Hepatocyte (in vitro differentiated cells): ENCODE measurements around the gene ULK4. TPM values are rescaled to one million over a fixed set of nuclear protein-coding genes. Genes with fewer than 3 reads are reported as not detected.

Experiments
- DNase-seq: peaks from one replicate; pipeline ENCODE4 v3.0.0-alpha.2; 2016; ENCODE audit warnings: low spot score
- H2AFZ ChIP-seq: fragments of 200-600 bp; sonication (generic); 2 replicates; pipeline ENCODE4 v1.6.0; 2016; ENCODE audit warnings: antibody characterized with exemption, mild to moderate bottlenecking
- H3K27ac ChIP-seq: fragments of 200-600 bp; sonication (generic); 2 replicates; pipeline ENCODE4 v1.5.1; 2016; ENCODE audit warnings: mild to moderate bottlenecking
- H3K27me3 ChIP-seq: fragments of 200-600 bp; sonication (generic); 2 replicates; pipeline ENCODE4 v1.6.1; 2016
- H3K36me3 ChIP-seq: fragments of 200-600 bp; sonication (generic); replicated peaks from 2 replicates; pipeline ENCODE4 v1.5.1; 2016; ENCODE audit warnings: low read depth; ENCODE audit not compliant: insufficient read depth
- H3K4me1 ChIP-seq: fragments of 200-600 bp; sonication (generic); 2 replicates; pipeline ENCODE4 v1.5.1; 2016; ENCODE audit warnings: mild to moderate bottlenecking, moderate library complexity; ENCODE audit not compliant: insufficient read depth
- H3K4me2 ChIP-seq: fragments of 200-600 bp; sonication (generic); 2 replicates; pipeline ENCODE4 v1.6.0; 2016
- H3K4me3 ChIP-seq: fragments of 200-600 bp; sonication (generic); 2 replicates; pipeline ENCODE4 v1.5.1; 2016; ENCODE audit warnings: mild to moderate bottlenecking
- H3K79me2 ChIP-seq: fragments of 200-600 bp; sonication (generic); 2 replicates; pipeline ENCODE4 v1.6.0; 2017; ENCODE audit warnings: mild to moderate bottlenecking
- H3K9me2 ChIP-seq: fragments of 200-600 bp; sonication (generic); replicated peaks from 2 replicates; pipeline ENCODE4 v1.6.0; 2017; ENCODE audit warnings: mild to moderate bottlenecking; ENCODE audit not compliant: insufficient read depth
- H3K9me3 ChIP-seq: fragments of 200-600 bp; sonication (generic); 2 replicates; pipeline ENCODE4 v1.5.1; 2016; ENCODE audit warnings: low read depth, mild to moderate bottlenecking
- H4K20me1 ChIP-seq: fragments of 200-600 bp; sonication (generic); 2 replicates; pipeline ENCODE4 v1.6.0; 2016; ENCODE audit warnings: mild to moderate bottlenecking; ENCODE audit not compliant: insufficient read depth, poor library complexity, severe bottlenecking
- EZH2 ChIP-seq: fragments of 200-600 bp; sonication (generic); IDR thresholded peaks from 2 replicates; pipeline ENCODE4 v1.6.1; 2016; ENCODE audit warnings: antibody characterized with exemption, mild to moderate bottlenecking, borderline replicate concordance
- EZH2phosphoT487 ChIP-seq: fragments of 200-600 bp; sonication (generic); IDR thresholded peaks from one replicate; pipeline ENCODE4 v1.6.1; 2018; ENCODE audit warnings: antibody characterized with exemption, mild to moderate bottlenecking, low read depth, moderate library complexity; ENCODE audit not compliant: unreplicated experiment, severe bottlenecking
- WGBS: methylation state at CpG from one replicate; pipeline ENCODE4 v1.1.6; 2016; ENCODE audit warnings: low lambda C conversion rate; ENCODE audit errors: missing lambda C conversion rate; 5-methylcytosine and 5-hydroxymethylcytosine counted together
- polyA plus RNA-seq: library from polyadenylated mRNA; unstranded; fragments of >200 nt; fragmentation: Nextera tagmentation; extraction: Ambion mirVana; gene quantifications from 2 replicates; pipeline ENCODE4 v1.2.1, GENCODE V29; 2016
- total RNA-seq: library from RNA; depleted of rRNA; stranded (reverse); fragments of >200 nt; gene quantifications from 2 replicates; pipeline ENCODE4 v1.2.3, GENCODE V29; 2014
- TF ChIP-seq, protein P1 (sequence below): fragments of 200-600 bp; sonication (generic); IDR thresholded peaks from 2 replicates; pipeline ENCODE4 v1.5.1; 2016; ENCODE audit warnings: antibody characterized with exemption, mild to moderate bottlenecking; ENCODE audit not compliant: poor library complexity

Gene ULK4
- total and polyA plus RNA-seq, 2 experiments from 2014 or later: 3.8 to 9.1 TPM

GRCh38 chr3:41999909-42000308, 38.0 kb upstream of the ULK4 start:
- DNase-seq: no peak

GRCh38 chr3:41997702-41998550, 36.0 kb upstream of the ULK4 start:
- Histone ChIP-seq H3K4me2 (no peak overlapping the region), H3K79me2 (no peaks in the 10 kb centered on the region), H3K4me3 (no peak overlapping the region), H4K20me1 (no peaks in the 10 kb centered on the region), H3K27ac (no peak overlapping the region), H3K9me2 (no peaks in the 10 kb centered on the region), H3K36me3 (no peaks in the 10 kb centered on the region), H3K4me1 (no peaks in the 10 kb centered on the region), H3K27me3 (no peaks in the 10 kb centered on the region), H3K9me3 (no peaks in the 10 kb centered on the region), H2AFZ (no peak overlapping the region)
- WGBS: 67% methylated on average over 6 of the region's 6 CpGs
- DNase-seq: no peak
- TF ChIP-seq EZH2phosphoT487: no peak
- TF ChIP-seq, protein P1, sequence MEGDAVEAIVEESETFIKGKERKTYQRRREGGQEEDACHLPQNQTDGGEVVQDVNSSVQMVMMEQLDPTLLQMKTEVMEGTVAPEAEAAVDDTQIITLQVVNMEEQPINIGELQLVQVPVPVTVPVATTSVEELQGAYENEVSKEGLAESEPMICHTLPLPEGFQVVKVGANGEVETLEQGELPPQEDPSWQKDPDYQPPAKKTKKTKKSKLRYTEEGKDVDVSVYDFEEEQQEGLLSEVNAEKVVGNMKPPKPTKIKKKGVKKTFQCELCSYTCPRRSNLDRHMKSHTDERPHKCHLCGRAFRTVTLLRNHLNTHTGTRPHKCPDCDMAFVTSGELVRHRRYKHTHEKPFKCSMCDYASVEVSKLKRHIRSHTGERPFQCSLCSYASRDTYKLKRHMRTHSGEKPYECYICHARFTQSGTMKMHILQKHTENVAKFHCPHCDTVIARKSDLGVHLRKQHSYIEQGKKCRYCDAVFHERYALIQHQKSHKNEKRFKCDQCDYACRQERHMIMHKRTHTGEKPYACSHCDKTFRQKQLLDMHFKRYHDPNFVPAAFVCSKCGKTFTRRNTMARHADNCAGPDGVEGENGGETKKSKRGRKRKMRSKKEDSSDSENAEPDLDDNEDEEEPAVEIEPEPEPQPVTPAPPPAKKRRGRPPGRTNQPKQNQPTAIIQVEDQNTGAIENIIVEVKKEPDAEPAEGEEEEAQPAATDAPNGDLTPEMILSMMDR: peak; percentile 27

More at GRCh38 chr3:41999909-42000308, 38.0 kb upstream of the ULK4 start:
- Histone ChIP-seq H3K9me3 (no peaks in the 10 kb centered on the region), H3K79me2 (no peaks in the 10 kb centered on the region), H3K36me3 (no peaks in the 10 kb centered on the region), H3K27ac (no peak overlapping the region), H3K4me1 (no peaks in the 10 kb centered on the region), H3K4me2 (no peak overlapping the region), H2AFZ (no peak overlapping the region), H3K4me3 (no peak overlapping the region), H4K20me1 (no peaks in the 10 kb centered on the region), H3K27me3 (no peaks in the 10 kb centered on the region), H3K9me2 (no peaks in the 10 kb centered on the region)
- TF ChIP-seq, protein P1: no peak
- WGBS: 46% methylated on average over 1 of the region's 1 CpG

GRCh38 chr3:41991437-41991836, 29.5 kb upstream of the ULK4 start:
- H3K4me2 ChIP-seq: no peak overlapping the region
- no peaks in the 10 kb centered on the region for H3K9me3 ChIP-seq
- no peaks in the 10 kb centered on the region for H3K79me2 ChIP-seq
- WGBS: 43% methylated on average over 3 of the region's 3 CpGs
- H2AFZ ChIP-seq: no peak overlapping the region
- peaks cover 3% of the 10 kb centered on the region for H3K4me1 ChIP-seq
- no peaks in the 10 kb centered on the region for H3K27me3 ChIP-seq
- no peaks in the 10 kb centered on the region for H3K9me2 ChIP-seq
- DNase-seq: no peak
- no peaks in the 10 kb centered on the region for H4K20me1 ChIP-seq
- no peaks in the 10 kb centered on the region for H3K36me3 ChIP-seq
- H3K27ac ChIP-seq: no peak overlapping the region
- H3K4me3 ChIP-seq: no peak overlapping the region
- TF ChIP-seq EZH2 (no peak), EZH2phosphoT487 (no peak)
- TF ChIP-seq, protein P1: no peak
